ENCODE results near the gene UQCC2.

Gene UQCC2

GRCh38 chr6:33711140-33712129 is at the start of gene UQCC2:
UQCC2 (minus strand) TSS chr6:33711700; CDS start chr6:33711686, 14 bp downstream.
- peak; percentile 98 for DNase-seq

- no peak for DNase-seq
Observed at GRCh38 chr6:33759887-33760629, 48.6 kb upstream of the UQCC2 start.

- DNase-seq, result no peak
Observed at GRCh38 chr6:33758815-33759216, 47.3 kb upstream of the UQCC2 start.

GRCh38 chr6:33757906-33758305 is 46.4 kb upstream of the UQCC2 start:
- DNase-seq, result no peak

- DNase-seq, result no peak
Observed at GRCh38 chr6:33757113-33757512, 45.6 kb upstream of the UQCC2 start.

GRCh38 chr6:33756211-33756954 is 44.9 kb upstream of the UQCC2 start:
- no peak for DNase-seq

GRCh38 chr6:33755070-33755869 is 43.8 kb upstream of the UQCC2 start:
- DNase-seq, result no peak

GRCh38 chr6:33754222-33754621 is 42.7 kb upstream of the UQCC2 start:
- DNase-seq, result no peak

- no peak for DNase-seq
Observed at GRCh38 chr6:33752646-33753015, 41.1 kb upstream of the UQCC2 start.

- no peak for DNase-seq
Observed at GRCh38 chr6:33751771-33752645, 40.5 kb upstream of the UQCC2 start.

- no peak for DNase-seq
Observed at GRCh38 chr6:33750244-33750991, 38.9 kb upstream of the UQCC2 start.

- no peak for DNase-seq
Observed at GRCh38 chr6:33749401-33749800, 37.9 kb upstream of the UQCC2 start.

GRCh38 chr6:33748841-33749240 is 37.3 kb upstream of the UQCC2 start:
- DNase-seq, result no peak

GRCh38 chr6:33747823-33748222 is 36.3 kb upstream of the UQCC2 start:
- no peak for DNase-seq

GRCh38 chr6:33746651-33747100 is 35.2 kb upstream of the UQCC2 start, which contains the start of gene IP6K3:
IP6K3 (minus strand) TSS chr6:33746905; CDS start chr6:33735476, 11,429 bp downstream.
- DNase-seq, result peak; percentile 75

GRCh38 chr6:33746036-33746600 is 34.6 kb upstream of the UQCC2 start:
- DNase-seq, result peak; percentile 65

GRCh38 chr6:33745548-33745947 is 34.0 kb upstream of the UQCC2 start:
- no peak for DNase-seq

GRCh38 chr6:33744895-33745546 is 33.5 kb upstream of the UQCC2 start:
- no peak for DNase-seq

Data from femur (tissue), 1 donor.